ENCODE data around the gene MRFAP1.
A peak's percentile ranks its signal among the peaks of the same experiment; 100 is the strongest.

MRFAP1 gene

GRCh38 chr4:6640292-6641163 lies at the start of gene MRFAP1:
MRFAP1 (plus strand) TSS chr4:6640685; CDS start chr4:6640863, 178 bp downstream.
- peak; percentile 93 for DNase-seq

GRCh38 chr4:6591313-6591712 lies 49.2 kb upstream of the MRFAP1 start:
- DNase-seq: peak; percentile 36

GRCh38 chr4:6591781-6592180 lies 48.7 kb upstream of the MRFAP1 start:
- DNase-seq: no peak

- no peak for DNase-seq
These were observed 47.5 kb upstream of the MRFAP1 start for GRCh38 chr4:6592804-6593563.

GRCh38 chr4:6594341-6594740 lies 46.1 kb upstream of the MRFAP1 start:
- DNase-seq: no peak

GRCh38 chr4:6594826-6595355 lies 45.6 kb upstream of the MRFAP1 start:
- no peak for DNase-seq

GRCh38 chr4:6595897-6596537 lies 44.5 kb upstream of the MRFAP1 start:
- no peak for DNase-seq

GRCh38 chr4:6596948-6597347 lies 43.5 kb upstream of the MRFAP1 start:
- DNase-seq: no peak

- DNase-seq: no peak
These were observed 42.4 kb upstream of the MRFAP1 start for GRCh38 chr4:6598127-6598526.

GRCh38 chr4:6598641-6599040 lies 41.8 kb upstream of the MRFAP1 start:
- no peak for DNase-seq

- DNase-seq: no peak
These were observed 38.7 kb upstream of the MRFAP1 start for GRCh38 chr4:6601661-6602250.

- DNase-seq: no peak
These were observed 38.2 kb upstream of the MRFAP1 start for GRCh38 chr4:6602289-6602688.

GRCh38 chr4:6603128-6603527 lies 37.4 kb upstream of the MRFAP1 start:
- no peak for DNase-seq

GRCh38 chr4:6605114-6605513 lies 35.4 kb upstream of the MRFAP1 start:
- no peak for DNase-seq

GRCh38 chr4:6605605-6606004 lies 34.9 kb upstream of the MRFAP1 start:
- DNase-seq: no peak

GRCh38 chr4:6606465-6607235 lies 33.8 kb upstream of the MRFAP1 start:
- no peak for DNase-seq

- no peak for DNase-seq
These were observed 33.0 kb upstream of the MRFAP1 start for GRCh38 chr4:6607368-6608055.

GRCh38 chr4:6608758-6609414 lies 31.6 kb upstream of the MRFAP1 start:
- no peak for DNase-seq

- no peak for DNase-seq
These were observed 30.9 kb upstream of the MRFAP1 start for GRCh38 chr4:6609415-6610079.

GRCh38 chr4:6610856-6611430 lies 29.5 kb upstream of the MRFAP1 start:
- DNase-seq: no peak
